ENCODE measurements around the gene IGIP.
"Not testable (repeated sequence)": the region's sequence is repeated elsewhere in the genome, so short reads cannot be mapped to it uniquely, and the experiment has no call there.

The IGIP gene

DNA sequence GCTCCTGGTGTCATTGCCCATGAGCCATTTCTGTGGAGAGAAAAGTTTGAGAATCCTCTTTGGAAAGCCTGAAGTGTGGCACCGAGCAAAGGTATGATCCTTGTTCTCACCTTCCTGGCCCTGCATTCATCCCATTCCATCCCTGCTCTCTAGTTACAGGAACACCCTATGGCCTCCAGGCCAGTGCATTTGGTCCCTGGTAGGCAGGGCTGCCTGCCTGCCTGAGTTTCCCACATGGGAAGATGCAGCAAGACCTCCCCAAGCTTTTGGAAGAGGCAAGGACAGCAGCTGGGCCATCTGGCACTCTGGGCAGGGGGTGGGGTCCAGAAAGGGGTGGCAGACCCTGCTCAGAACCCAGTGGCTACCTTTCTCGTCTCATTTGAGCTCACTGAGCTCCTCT lies 24.5 kb downstream of the IGIP start:
- H3K9me3 ChIP-seq (ENCODE audit: low read length): no peaks in the 10 kb centered on the region
- peaks cover 14% of the 10 kb centered on the region for H3K4me1 ChIP-seq (ENCODE audit: insufficient read depth, low read length)
- peaks cover 71% of the 10 kb centered on the region for H3K27me3 ChIP-seq (ENCODE audit: insufficient read depth, low read length)
- H3K36me3 ChIP-seq (ENCODE audit: insufficient read depth, low read length): no peaks in the 10 kb centered on the region
- H3K4me3 ChIP-seq (ENCODE audit: low read length): no peak overlapping the region
- no peak overlapping the region for H2AFZ ChIP-seq (ENCODE audit: low read depth, low read length)

DNA sequence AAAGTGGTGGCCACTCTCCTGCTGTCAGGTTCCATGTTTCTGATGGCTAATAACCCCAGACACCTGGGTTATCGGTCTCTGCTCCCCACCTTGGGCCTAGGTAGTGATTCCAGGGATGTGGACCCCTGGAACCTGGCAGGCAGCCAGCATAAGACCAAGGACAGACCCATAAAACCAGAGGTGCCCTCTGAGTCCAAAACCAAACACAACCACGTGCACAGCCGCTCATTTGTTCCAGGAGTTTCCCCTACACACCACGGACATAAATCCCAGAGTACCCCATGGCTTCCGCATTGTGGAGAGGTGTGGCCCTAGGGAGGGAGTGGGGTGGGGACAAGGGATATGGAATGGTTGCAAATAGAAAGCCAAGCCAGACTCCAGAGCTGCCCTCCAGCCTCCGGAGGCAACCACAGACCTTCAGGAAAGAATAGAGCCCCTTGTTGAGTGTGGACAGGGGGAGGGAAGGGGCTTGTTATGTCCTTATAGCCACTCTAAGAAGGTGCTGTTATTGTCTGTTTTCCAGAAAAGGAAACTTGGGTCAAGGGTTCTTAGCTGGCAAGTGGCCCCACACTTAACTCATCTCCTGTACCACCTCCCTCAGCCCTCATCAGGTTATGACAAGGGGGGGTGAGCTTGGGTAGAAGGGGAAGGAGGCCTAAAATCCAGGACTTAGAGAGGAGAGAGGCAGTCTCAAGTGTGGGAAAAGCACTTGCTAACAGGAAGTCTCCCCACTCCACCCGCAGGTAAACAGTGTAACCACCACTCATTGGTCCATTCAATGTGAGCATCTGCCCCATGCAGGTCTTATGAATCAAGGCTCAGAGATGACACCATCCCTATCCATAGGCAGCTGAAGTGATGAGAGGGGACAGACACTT lies 25.6 kb downstream of the IGIP start:
- Histone ChIP-seq H3K4me1 (ENCODE audit: insufficient read depth, low read length) (peaks cover 6% of the 10 kb centered on the region), H3K27me3 (ENCODE audit: insufficient read depth, low read length) (peaks cover 60% of the 10 kb centered on the region), H3K9me3 (ENCODE audit: low read length) (no peaks in the 10 kb centered on the region), H3K4me3 (ENCODE audit: low read length) (no peak overlapping the region), H2AFZ (ENCODE audit: low read depth, low read length) (no peak overlapping the region), H3K36me3 (ENCODE audit: insufficient read depth, low read length) (no peaks in the 10 kb centered on the region)

DNA sequence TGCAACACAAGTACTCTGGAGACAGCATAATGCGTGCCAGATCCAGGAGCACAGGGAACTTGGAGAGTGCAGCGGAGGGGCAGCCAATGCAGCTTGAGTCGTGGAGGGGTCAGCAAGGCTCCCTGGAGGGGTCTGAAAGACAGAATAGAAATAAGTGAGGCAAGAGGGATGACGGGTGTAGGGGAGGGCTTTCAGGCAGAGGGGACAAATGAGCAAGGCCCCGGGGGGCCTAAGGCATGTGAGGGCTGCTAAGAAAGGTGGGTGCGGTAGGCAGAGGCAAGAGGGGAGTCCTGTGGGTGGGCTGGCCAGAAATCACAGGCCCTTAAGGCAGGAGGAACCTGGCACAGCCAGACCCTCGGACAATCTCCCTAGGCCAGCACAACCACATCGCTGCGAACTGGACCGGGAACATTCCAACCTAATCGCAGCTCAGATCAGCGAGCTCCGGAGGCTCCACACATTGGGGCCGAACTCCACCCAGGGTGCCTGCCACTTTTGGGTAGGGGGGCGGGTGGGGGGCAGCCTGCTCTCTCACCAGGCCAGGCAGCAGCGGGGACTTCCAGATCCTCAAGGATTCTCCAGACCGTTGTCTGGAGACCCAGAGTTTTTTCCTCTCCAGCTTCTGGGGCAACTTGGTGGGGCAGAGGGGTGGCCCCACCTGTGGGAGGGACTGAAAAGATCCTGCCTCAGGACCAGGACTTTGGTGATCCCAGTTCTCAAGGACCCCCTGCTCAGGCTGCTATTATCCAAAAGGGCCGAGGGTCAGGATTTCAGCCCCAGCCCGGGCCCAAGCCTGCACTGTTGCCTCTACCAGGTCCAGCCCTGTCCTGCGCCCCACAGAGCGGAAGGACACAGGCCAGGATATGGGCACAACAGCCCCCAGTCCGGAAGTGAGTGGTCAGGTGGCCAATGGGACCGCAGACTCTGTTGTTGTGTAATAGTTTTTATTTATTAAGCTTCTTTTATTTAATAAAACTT lies 26.6 kb downstream of the IGIP start:
- Histone ChIP-seq H3K9me3 (ENCODE audit: low read length) (no peaks in the 10 kb centered on the region), H3K27me3 (ENCODE audit: insufficient read depth, low read length) (peaks cover 51% of the 10 kb centered on the region), H2AFZ (ENCODE audit: low read depth, low read length) (no peak overlapping the region), H3K4me1 (ENCODE audit: insufficient read depth, low read length) (peaks cover 8% of the 10 kb centered on the region), H3K4me3 (ENCODE audit: low read length) (no peak overlapping the region), H3K36me3 (ENCODE audit: insufficient read depth, low read length) (no peaks in the 10 kb centered on the region)

DNA sequence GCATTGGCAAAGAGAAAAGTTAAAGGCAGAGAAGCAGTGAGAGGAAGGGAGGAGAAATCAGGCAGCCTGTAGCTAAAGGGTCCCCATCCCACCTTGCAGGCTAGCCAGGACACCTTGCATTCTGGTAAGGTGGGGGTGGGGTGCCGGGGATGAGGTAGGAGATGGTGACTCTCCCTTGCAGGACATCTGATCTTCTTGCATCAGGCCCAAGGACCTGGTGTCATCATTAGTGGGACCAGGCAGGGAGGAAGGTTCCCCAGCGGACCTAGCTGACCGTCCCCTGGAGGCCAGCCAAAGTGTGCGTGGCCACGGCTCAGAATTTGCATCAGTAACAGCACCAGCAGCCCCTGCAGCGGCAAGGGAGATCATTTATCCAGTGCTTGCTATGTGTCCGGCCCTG lies 27.5 kb downstream of the IGIP start:
- H3K4me3 ChIP-seq (ENCODE audit: low read length): no peak overlapping the region
- no peak overlapping the region for H2AFZ ChIP-seq (ENCODE audit: low read depth, low read length)
- H3K27me3 ChIP-seq (ENCODE audit: insufficient read depth, low read length): peaks cover 41% of the 10 kb centered on the region
- no peaks in the 10 kb centered on the region for H3K36me3 ChIP-seq (ENCODE audit: insufficient read depth, low read length)
- H3K4me1 ChIP-seq (ENCODE audit: insufficient read depth, low read length): peaks cover 8% of the 10 kb centered on the region
- H3K9me3 ChIP-seq (ENCODE audit: low read length): no peaks in the 10 kb centered on the region

DNA sequence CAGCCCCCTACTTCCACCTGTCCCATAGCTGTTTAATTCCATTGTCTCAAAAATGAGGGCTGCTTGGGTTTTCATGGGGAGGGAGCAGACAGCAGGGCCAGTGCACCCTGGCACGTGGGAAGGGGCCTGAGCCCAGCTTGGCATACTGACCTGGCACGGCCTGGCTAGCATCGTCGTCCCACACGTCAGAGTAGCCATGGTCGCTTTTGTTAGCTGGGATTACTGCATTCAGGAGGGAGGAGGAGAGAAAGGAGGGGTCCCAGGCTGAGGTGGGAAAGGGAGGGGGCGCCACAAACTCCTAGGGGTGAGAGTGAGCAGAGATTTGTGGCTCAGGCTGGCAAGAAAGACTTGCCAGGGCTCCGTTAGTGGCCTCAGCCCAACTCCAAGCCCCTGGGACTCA lies 28.2 kb downstream of the IGIP start:
- no peak overlapping the region for H2AFZ ChIP-seq (ENCODE audit: low read depth, low read length)
- no peaks in the 10 kb centered on the region for H3K9me3 ChIP-seq (ENCODE audit: low read length)
- H3K36me3 ChIP-seq (ENCODE audit: insufficient read depth, low read length): no peaks in the 10 kb centered on the region
- peaks cover 8% of the 10 kb centered on the region for H3K4me1 ChIP-seq (ENCODE audit: insufficient read depth, low read length)
- H3K27me3 ChIP-seq (ENCODE audit: insufficient read depth, low read length): peaks cover 37% of the 10 kb centered on the region
- no peak overlapping the region for H3K4me3 ChIP-seq (ENCODE audit: low read length)

DNA sequence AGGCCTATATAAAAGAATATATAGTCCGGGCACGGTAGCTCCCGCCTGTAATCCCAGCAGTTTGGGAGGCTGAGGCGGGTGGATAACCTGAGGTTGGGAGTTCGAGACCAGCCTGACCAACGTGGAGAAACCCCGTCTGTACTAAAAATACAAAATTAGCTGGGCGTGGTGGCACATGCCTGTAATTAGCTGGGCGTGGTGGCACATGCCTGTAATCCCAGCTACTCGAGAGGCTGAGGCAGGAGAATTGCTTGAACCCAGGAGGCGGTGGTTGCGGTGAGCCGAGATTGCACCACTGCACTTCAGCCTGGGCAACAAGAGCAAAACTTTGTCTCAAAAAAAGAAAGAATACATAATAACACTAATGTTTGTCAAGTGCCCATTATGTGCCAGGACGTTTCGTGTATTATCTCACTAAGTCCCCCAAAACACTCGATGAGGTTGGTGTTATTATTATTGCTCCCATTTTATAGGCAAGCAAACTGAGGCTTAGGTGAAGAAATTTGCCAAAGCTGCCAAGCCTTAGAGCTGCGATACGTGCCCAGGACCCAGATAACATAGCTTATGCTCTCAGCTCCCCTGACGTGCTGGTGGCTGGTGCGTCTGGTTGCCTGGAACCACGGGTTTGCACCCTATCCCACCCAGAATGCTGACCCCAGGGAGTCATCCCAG lies 29.1 kb downstream of the IGIP start:
- H3K4me1 ChIP-seq (ENCODE audit: insufficient read depth, low read length): peaks cover 12% of the 10 kb centered on the region
- H2AFZ ChIP-seq (ENCODE audit: low read depth, low read length); H3K9me3 ChIP-seq (ENCODE audit: low read length); H3K4me3 ChIP-seq (ENCODE audit: low read length); H3K36me3 ChIP-seq (ENCODE audit: insufficient read depth, low read length): not testable (repeated sequence)
- H3K27me3 ChIP-seq (ENCODE audit: insufficient read depth, low read length): peaks cover 30% of the 10 kb centered on the region

DNA sequence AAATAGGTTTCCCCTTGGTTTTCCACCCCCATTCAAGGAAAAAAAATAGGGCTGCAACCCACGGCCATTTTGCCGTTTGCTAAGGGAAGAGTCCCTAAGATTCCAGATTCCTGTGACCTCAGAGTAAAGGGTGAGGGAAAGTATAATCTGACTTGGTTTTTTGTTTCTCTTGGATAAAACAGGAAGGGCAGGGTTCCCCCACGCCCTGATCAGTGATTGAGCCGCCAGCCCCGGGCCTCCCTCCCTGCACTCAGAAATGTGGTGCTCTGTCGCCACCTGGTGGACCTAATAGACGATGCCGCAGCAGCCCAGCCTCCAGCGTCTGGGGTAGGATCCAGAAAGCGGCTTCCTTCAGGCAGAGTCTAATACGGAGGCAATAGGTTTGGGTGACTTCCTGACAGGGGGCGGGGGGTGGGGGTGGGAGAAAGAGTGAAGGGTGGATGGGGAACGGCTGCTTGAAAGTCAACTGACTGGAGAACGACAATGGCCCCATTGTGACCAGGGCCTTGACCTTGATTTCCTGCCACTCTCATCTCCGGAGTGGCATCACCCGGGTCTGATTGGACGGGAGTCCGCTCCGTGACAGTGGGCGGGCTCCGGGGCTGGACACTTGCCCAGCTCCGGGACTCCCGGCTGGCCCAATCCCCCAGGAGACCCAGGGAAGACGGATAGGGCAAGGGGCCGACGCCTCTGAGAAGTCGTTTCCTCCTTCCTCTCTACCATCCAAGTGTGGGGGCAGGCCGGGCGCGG lies 31.5 kb downstream of the IGIP start:
- H3K4me3 ChIP-seq (ENCODE audit: low read length): peak overlapping the region; percentile 34

DNA sequence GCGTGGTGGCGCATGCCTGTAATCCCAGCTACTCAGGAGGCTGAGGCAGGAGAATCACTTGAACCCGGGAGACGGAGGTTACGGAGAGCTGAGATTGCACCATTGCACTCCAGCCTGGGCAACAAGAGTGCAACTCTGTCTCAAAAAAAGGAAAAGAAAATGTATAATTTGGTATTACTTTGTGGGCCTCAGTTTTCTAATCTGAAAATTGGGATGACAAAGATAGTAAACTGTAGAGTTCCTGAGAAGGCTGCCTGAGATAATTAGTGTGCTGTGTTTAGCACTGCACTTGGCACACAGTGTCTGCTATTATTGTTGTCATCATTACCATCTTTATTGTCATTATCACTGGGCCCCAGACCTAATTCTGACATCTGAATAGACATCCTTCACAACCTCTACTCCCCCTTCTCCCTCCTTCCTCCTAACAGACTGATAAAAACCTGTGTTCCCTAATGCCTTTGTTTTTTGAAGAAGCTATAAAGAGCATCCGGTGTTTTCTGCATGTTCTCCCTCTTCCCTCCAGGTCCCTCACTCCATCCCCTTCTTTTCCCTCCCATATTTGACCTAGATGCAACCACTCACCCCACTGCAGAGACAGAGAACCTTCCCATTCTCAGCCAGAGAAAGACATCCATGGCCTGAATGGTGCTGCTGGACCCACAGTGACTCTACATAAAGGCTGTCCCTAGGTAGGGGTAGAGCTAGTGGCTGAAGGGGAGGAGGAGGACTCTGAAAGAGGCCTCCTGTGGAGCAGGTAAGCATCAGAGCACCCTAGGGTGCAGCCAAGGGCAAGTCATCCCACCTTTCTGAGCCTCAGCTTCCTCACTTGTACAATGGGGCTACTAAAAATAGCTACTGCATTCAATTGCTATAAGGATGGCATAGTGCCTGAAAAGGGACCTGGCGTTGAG lies 33.5 kb downstream of the IGIP start:
- Histone ChIP-seq H3K27me3 (ENCODE audit: insufficient read depth, low read length) (peaks cover 6% of the 10 kb centered on the region), H3K9me3 (ENCODE audit: low read length) (no peaks in the 10 kb centered on the region), H2AFZ (ENCODE audit: low read depth, low read length) (no peak overlapping the region), H3K4me1 (ENCODE audit: insufficient read depth, low read length) (peaks cover 8% of the 10 kb centered on the region), H3K36me3 (ENCODE audit: insufficient read depth, low read length) (no peaks in the 10 kb centered on the region), H3K4me3 (ENCODE audit: low read length) (no peak overlapping the region)

More for the DNA sequence above, 31.5 kb downstream of the IGIP start:
- Histone ChIP-seq H3K27me3 (ENCODE audit: insufficient read depth, low read length) (peaks cover 13% of the 10 kb centered on the region), H3K9me3 (ENCODE audit: low read length) (no peaks in the 10 kb centered on the region), H3K36me3 (ENCODE audit: insufficient read depth, low read length) (no peaks in the 10 kb centered on the region), H2AFZ (ENCODE audit: low read depth, low read length) (peak overlapping the region; percentile 77), H3K4me1 (ENCODE audit: insufficient read depth, low read length) (peaks cover 12% of the 10 kb centered on the region)

DNA sequence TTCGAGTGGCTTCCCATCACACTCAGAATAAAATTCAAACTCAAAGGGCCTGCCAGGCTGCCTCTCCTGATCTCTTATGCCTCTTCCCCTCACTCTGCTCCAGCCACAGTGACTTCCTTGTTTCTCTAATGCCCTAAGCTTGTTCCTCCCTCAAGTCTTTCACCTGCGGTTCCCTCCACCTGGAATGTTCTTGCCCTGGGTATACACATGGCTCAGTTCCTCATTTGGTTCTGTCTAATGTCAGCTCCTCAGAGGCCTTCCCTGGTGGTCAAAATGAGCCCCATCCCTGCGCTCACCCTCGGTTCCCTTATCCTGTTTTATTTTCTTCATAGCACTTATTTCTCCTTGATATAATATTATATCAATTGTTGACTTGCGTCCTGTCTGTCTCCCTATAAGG lies 36.5 kb downstream of the IGIP start:
- no peaks in the 10 kb centered on the region for H3K9me3 ChIP-seq (ENCODE audit: low read length)
- no peak overlapping the region for H3K4me3 ChIP-seq (ENCODE audit: low read length)
- H3K4me1 ChIP-seq (ENCODE audit: insufficient read depth, low read length): peaks cover 4% of the 10 kb centered on the region
- no peaks in the 10 kb centered on the region for H3K36me3 ChIP-seq (ENCODE audit: insufficient read depth, low read length)
- H3K27me3 ChIP-seq (ENCODE audit: insufficient read depth, low read length): peaks cover 5% of the 10 kb centered on the region
- no peak overlapping the region for H2AFZ ChIP-seq (ENCODE audit: low read depth, low read length)

DNA sequence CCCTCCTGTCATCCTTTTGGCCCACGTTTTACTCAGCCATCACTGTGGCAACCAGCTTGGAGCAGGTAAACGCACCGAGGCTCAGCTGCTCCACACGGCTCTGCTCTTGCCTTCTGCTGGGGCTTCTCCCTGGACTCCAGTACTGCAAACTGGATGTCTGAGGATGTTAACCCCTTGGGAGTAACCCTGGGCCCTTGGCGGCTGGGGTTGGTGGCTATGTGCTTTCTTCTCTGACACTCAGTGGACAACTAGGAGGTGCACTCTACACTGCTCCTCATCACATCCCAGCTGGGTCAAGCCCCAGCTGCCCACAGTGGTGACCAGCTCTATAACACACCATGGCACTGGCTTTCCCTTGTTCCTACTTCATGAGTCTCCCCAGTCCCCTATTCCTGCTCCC lies 37.0 kb downstream of the IGIP start:
- H3K36me3 ChIP-seq (ENCODE audit: insufficient read depth, low read length): no peaks in the 10 kb centered on the region

DNA sequence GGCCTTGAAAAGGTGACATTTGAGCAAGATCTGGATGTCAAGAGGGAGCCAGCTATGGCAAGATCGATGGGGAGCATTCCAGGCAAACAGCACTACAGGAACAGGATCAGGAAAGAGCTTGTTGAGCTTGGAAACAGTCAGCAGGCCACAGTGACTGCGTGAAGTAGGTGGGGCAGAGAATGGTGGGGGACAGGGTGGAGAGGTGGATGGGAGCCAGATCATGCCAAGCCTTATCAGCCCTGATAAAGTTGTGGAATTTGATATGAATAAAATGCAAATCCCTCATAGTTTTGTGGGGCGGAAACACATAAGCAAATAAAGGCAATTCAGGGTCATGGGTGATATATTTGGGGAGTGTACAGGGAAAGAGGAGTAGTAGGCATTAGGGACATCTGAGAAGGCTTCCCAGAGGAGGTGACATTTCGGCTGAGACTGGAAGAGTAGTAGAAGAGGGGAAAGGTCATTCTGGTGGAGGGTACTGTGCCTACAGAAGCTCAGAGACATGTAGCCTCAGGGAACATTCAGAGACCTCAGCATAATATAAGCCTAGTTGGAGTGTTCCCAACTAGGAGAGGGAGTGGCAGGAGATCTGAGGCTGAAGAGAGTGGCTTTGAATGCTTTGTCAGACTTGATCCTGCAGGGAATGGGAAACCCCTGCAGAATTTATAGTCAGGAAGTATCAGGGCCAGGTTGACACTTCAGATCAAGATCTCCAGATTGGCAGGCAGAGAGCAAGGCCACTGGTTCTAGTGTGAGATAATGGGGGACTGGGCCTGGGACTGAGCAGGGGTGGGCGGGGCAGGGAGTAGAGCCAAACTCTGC lies 39.6 kb downstream of the IGIP start:
- Histone ChIP-seq H2AFZ (ENCODE audit: low read depth, low read length) (no peak overlapping the region), H3K4me1 (ENCODE audit: insufficient read depth, low read length) (no peaks in the 10 kb centered on the region), H3K9me3 (ENCODE audit: low read length) (no peaks in the 10 kb centered on the region), H3K36me3 (ENCODE audit: insufficient read depth, low read length) (no peaks in the 10 kb centered on the region), H3K4me3 (ENCODE audit: low read length) (no peak overlapping the region), H3K27me3 (ENCODE audit: insufficient read depth, low read length) (peaks cover 5% of the 10 kb centered on the region)

More for the DNA sequence above, 37.0 kb downstream of the IGIP start:
- Histone ChIP-seq H3K9me3 (ENCODE audit: low read length) (no peaks in the 10 kb centered on the region), H2AFZ (ENCODE audit: low read depth, low read length) (no peak overlapping the region), H3K4me3 (ENCODE audit: low read length) (no peak overlapping the region), H3K4me1 (ENCODE audit: insufficient read depth, low read length) (peaks cover 4% of the 10 kb centered on the region), H3K27me3 (ENCODE audit: insufficient read depth, low read length) (peaks cover 5% of the 10 kb centered on the region)

Measured in neuron (in vitro differentiated cells).